Stomach (tissue), 9 donors: ENCODE measurements around the gene TAF4. TPM values are rescaled to one million over a fixed set of nuclear protein-coding genes. Genes with fewer than 3 reads are reported as not detected.

ENCODE experiments used
- DNase-seq, 2 donors: peaks; one replicate each; pipeline versions ENCODE4 v3.0.0 to v3.0.0-alpha.2; 2013 to 2019
- H3K27ac ChIP-seq, 5 donors: fragments of 200-600 bp in 4 of 5; sonication (generic) in 4 of 5; one replicate each; pipeline ENCODE4 v1.5.1; 2013 to 2019; ENCODE audit warnings: mild to moderate bottlenecking in 1 of 5, moderate library complexity in 1 of 5
- H3K27me3 ChIP-seq, 3 donors: fragments of 200-600 bp; sonication (generic); one replicate each; pipeline ENCODE4 v1.5.1; 2017 to 2019; ENCODE audit warnings: mixed run types in 1 of 3
- H3K36me3 ChIP-seq, 4 donors: fragments of 200-600 bp; sonication (generic); 1 replicate in 3 of 4; 2 replicates in 1 of 4; pipeline ENCODE4 v1.5.1; 2016 to 2019
- H3K4me1 ChIP-seq, 4 donors: fragments of 200-600 bp; sonication (generic); one replicate each; pipeline ENCODE4 v1.5.1; 2016 to 2019
- H3K4me3 ChIP-seq, 4 donors: fragments of 200-600 bp; sonication (generic) in 3 of 4; one replicate each; pipeline ENCODE4 v1.5.1; 2016 to 2019; ENCODE audit warnings: mild to moderate bottlenecking in 1 of 4
- H3K9me3 ChIP-seq, 4 donors: fragments of 200-600 bp; sonication (generic); one replicate each; pipeline ENCODE4 v1.5.1; 2016 to 2019
- CTCF ChIP-seq, 7 experiments: fragments of 450-650 bp in 4 of 7; fragments of 200-600 bp in 3 of 7; sonication (generic) in 3 of 7; IDR thresholded peaks; one replicate each; pipeline ENCODE4 v1.5.1; 2016 to 2019; ENCODE audit warnings: antibody characterized with exemption in 7 of 7, control low read depth in 2 of 7, mild to moderate bottlenecking in 1 of 7
- EP300 ChIP-seq: sonication (generic); formaldehyde crosslinking; IDR thresholded peaks from one replicate; pipeline ENCODE4 v1.6.1; 2017; ENCODE audit warnings: antibody characterized with exemption
- POLR2A ChIP-seq, 4 donors: fragments of 450-650 bp; IDR thresholded peaks; one replicate each; pipeline ENCODE4 v1.6.1; 2016; ENCODE audit warnings: antibody characterized with exemption in 4 of 4, control low read depth in 2 of 4, mild to moderate bottlenecking in 1 of 4, moderate library complexity in 1 of 4
- POLR2AphosphoS5 ChIP-seq, 3 donors: sonication (generic); formaldehyde crosslinking; IDR thresholded peaks; one replicate each; pipeline ENCODE4 v1.6.1; 2016; ENCODE audit warnings: antibody characterized with exemption in 3 of 3
- WGBS, 5 donors: extraction: QIAGEN DNeasy Blood & Tissue Kit in 3 of 5; methylation state at CpG; one replicate each; pipeline versions ENCODE4 v1.1.5 to v1.1.7; 2013 to 2018; 5-methylcytosine and 5-hydroxymethylcytosine counted together
- intact Hi-C: fragments of 100-400 bp; cut with DNase I; formaldehyde crosslinking; loops from one replicate; pipeline ENCODE4 v1.15.1; 2023; ENCODE audit warnings: low total_unique reads
- polyA plus RNA-seq, 3 donors: library from polyadenylated mRNA; stranded (reverse); fragments of 200-250 nt; gene quantifications; one replicate each; pipeline ENCODE4 v1.2.3, GENCODE V29; 2013
- total RNA-seq, 5 donors: library from RNA; depleted of rRNA; stranded (reverse); fragments of >200 nt; gene quantifications; one replicate each; pipeline versions ENCODE4 v1.1.0 to v1.2.3, GENCODE V29; 2014 to 2016
- donor health status: healthy with polysubstance abuse.
- donor health status: Bipolar disorder and iron deficiency.
- donor health status: healthy.

TAF4 gene
- total and polyA plus RNA-seq, 8 donors = 3.2 to 33.9 (median 11.2) TPM

- DNase-seq = no peak
- peaks cover 74 to 92% (median 89%) of the 10 kb centered on the region in 4 donors for H3K36me3 ChIP-seq
- H3K9me3 ChIP-seq = no peaks in the 10 kb centered on the region
- H3K4me3 ChIP-seq = no peak overlapping the region
- H3K27ac ChIP-seq = no peak overlapping the region
- WGBS, 5 donors = 95 to 98% (median 96%) methylated on average over 27 to 28 of the region's 28 CpGs
- H3K4me1 ChIP-seq = peaks cover 0 to 9% (median 7%) of the 10 kb centered on the region in 4 donors
- no peaks in the 10 kb centered on the region for H3K27me3 ChIP-seq
- intact Hi-C loops = no loop called here
- TF ChIP-seq POLR2AphosphoS5 (IDR thresholded peaks at IDR 0.05) (no peak), POLR2A (IDR thresholded peaks at IDR 0.05) (no peak), CTCF (IDR thresholded peaks at IDR 0.05) (no peak), EP300 (no peak)
These were observed 59.2 kb downstream of the TAF4 start for GRCh38 chr20:62006482-62006881.

GRCh38 chr20:62004614-62005013, 61.1 kb downstream of the TAF4 start:
- WGBS, 5 donors = 94 to 97% (median 95%) methylated on average over 4 to 5 of the region's 5 CpGs
- Histone ChIP-seq H3K9me3 (no peaks in the 10 kb centered on the region), H3K27me3 (no peaks in the 10 kb centered on the region), H3K4me1 (no peaks in the 10 kb centered on the region), H3K4me3 (no peak overlapping the region), H3K27ac (no peak overlapping the region), H3K36me3 (peaks cover 87 to 100% (median 99%) of the 10 kb centered on the region in 4 donors)
- intact Hi-C loops = no loop called here
- no peak for TF ChIP-seq POLR2AphosphoS5 (IDR thresholded peaks at IDR 0.05)
- DNase-seq = no peak

- TF ChIP-seq CTCF (IDR thresholded peaks at IDR 0.05) (no peak), POLR2A (IDR thresholded peaks at IDR 0.05) (no peak), POLR2AphosphoS5 (IDR thresholded peaks at IDR 0.05) (no peak), EP300 (no peak)
- WGBS, 5 donors = 93 to 96% (median 93%) methylated on average over 17 to 24 of the region's 24 CpGs
- H3K9me3 ChIP-seq = no peaks in the 10 kb centered on the region
- no peaks in the 10 kb centered on the region for H3K4me1 ChIP-seq
- intact Hi-C loops = no loop called here
- no peak overlapping the region for H3K4me3 ChIP-seq
- DNase-seq = no peak
- no peak overlapping the region for H3K27ac ChIP-seq
- H3K27me3 ChIP-seq = no peaks in the 10 kb centered on the region
- H3K36me3 ChIP-seq = peaks cover 87 to 100% (median 99%) of the 10 kb centered on the region in 4 donors
These were observed 61.9 kb downstream of the TAF4 start for GRCh38 chr20:62003567-62004405.

- no peaks in the 10 kb centered on the region for H3K4me1 ChIP-seq
- TF ChIP-seq POLR2A (IDR thresholded peaks at IDR 0.05) = no peak
- TF ChIP-seq POLR2AphosphoS5 (IDR thresholded peaks at IDR 0.05) = no peak
- no peak for TF ChIP-seq CTCF (IDR thresholded peaks at IDR 0.05)
- no peak for TF ChIP-seq EP300
- intact Hi-C loops = no loop called here
These were observed 62.7 kb downstream of the TAF4 start for GRCh38 chr20:62002882-62003480.

More at GRCh38 chr20:62002882-62003480, 62.7 kb downstream of the TAF4 start:
- WGBS, 5 donors = 84 to 90% (median 89%) methylated on average over 18 of the region's 18 CpGs
- H3K27me3 ChIP-seq = no peaks in the 10 kb centered on the region
- H3K4me3 ChIP-seq = no peak overlapping the region
- peak in 1 of 2 donors; percentile 23 for DNase-seq
- H3K36me3 ChIP-seq = peaks cover 85 to 100% (median 99%) of the 10 kb centered on the region in 4 donors
- H3K9me3 ChIP-seq = no peaks in the 10 kb centered on the region
- no peak overlapping the region for H3K27ac ChIP-seq
